H9 (cell line): ENCODE results near the gene ATG13. TPM values are rescaled to one million over a fixed set of nuclear protein-coding genes. Genes with fewer than 3 reads are reported as not detected.

Experiments used
- DNase-seq: peaks from one replicate; pipeline ENCODE4 v3.0.0-alpha.2; 2017
- H2AFZ ChIP-seq: one replicate; pipeline ENCODE4 v1.6.1; 2013; ENCODE audit warnings: mild to moderate bottlenecking, low read length, control low read depth, moderate library complexity
- H2AK5ac ChIP-seq: 2 replicates; pipeline ENCODE4 v1.6.1; 2013; ENCODE audit warnings: low read length, control low read depth, mixed read lengths; ENCODE audit not compliant: insufficient read length
- H2BK120ac ChIP-seq: one replicate; pipeline ENCODE4 v1.6.1; 2013; ENCODE audit warnings: low read depth, mild to moderate bottlenecking, low read length, control low read depth, inconsistent platforms; ENCODE audit not compliant: poor library complexity, severe bottlenecking
- H2BK12ac ChIP-seq: 2 replicates; pipeline ENCODE4 v1.6.1; 2013; ENCODE audit warnings: low read length, control low read depth, mixed read lengths, low read depth; ENCODE audit not compliant: insufficient read length
- H2BK15ac ChIP-seq: 2 replicates; pipeline ENCODE4 v1.6.1; 2013; ENCODE audit warnings: low read depth, low read length, control low read depth
- H2BK20ac ChIP-seq: one replicate; pipeline ENCODE4 v1.6.1; 2013; ENCODE audit warnings: low read depth, mild to moderate bottlenecking, low read length, control low read depth, inconsistent platforms; ENCODE audit not compliant: poor library complexity, severe bottlenecking
- H2BK5ac ChIP-seq: 2 replicates; pipeline ENCODE4 v1.6.1; 2013; ENCODE audit warnings: low read length, control low read depth, mixed read lengths; ENCODE audit not compliant: insufficient read length
- H3K14ac ChIP-seq: 2 replicates; pipeline ENCODE4 v1.6.1; 2013; ENCODE audit warnings: low read length, control low read depth; ENCODE audit not compliant: insufficient read depth
- H3K18ac ChIP-seq: 2 replicates; pipeline ENCODE4 v1.6.1; 2013; ENCODE audit warnings: low read depth, mild to moderate bottlenecking, mixed read lengths, low read length, control low read depth; ENCODE audit not compliant: insufficient read length
- H3K23ac ChIP-seq: 2 replicates; pipeline ENCODE4 v1.6.1; 2013; ENCODE audit warnings: low read length, control low read depth, mixed read lengths, low read depth; ENCODE audit not compliant: insufficient read length
- H3K23me2 ChIP-seq: 2 replicates; pipeline ENCODE4 v1.6.1; 2013; ENCODE audit warnings: low read depth, mild to moderate bottlenecking, mixed read lengths, low read length, control low read depth; ENCODE audit not compliant: insufficient read length, poor library complexity, severe bottlenecking
- H3K27ac ChIP-seq: 2 replicates; pipeline ENCODE4 v1.5.1; 2013; ENCODE audit warnings: low read length, control low read depth, mixed read lengths, low read depth; ENCODE audit not compliant: insufficient read length
- H3K27me3 ChIP-seq: 2 replicates; pipeline ENCODE4 v1.6.1; 2013; ENCODE audit warnings: low read length, control low read depth, inconsistent platforms; ENCODE audit not compliant: insufficient read depth
- H3K4ac ChIP-seq: 2 replicates; pipeline ENCODE4 v1.6.1; 2013; ENCODE audit warnings: low read depth, mild to moderate bottlenecking, control low read depth, inconsistent platforms, low read length, moderate library complexity
- H3K4me1 ChIP-seq: 2 replicates; pipeline ENCODE4 v1.6.1; 2013; ENCODE audit warnings: low read length, control low read depth, inconsistent platforms; ENCODE audit not compliant: insufficient read depth
- H3K4me2 ChIP-seq: 2 replicates; pipeline ENCODE4 v1.6.1; 2013; ENCODE audit warnings: low read length, control low read depth, mixed read lengths; ENCODE audit not compliant: insufficient read length, insufficient read depth
- H3K56ac ChIP-seq: 2 replicates; pipeline ENCODE4 v1.6.1; 2013; ENCODE audit warnings: low read depth, mild to moderate bottlenecking, mixed read lengths, low read length, control low read depth; ENCODE audit not compliant: insufficient read length
- H3K79me1 ChIP-seq: 2 replicates; pipeline ENCODE4 v1.6.1; 2013; ENCODE audit warnings: low read depth, mild to moderate bottlenecking, moderate library complexity, low read length, control low read depth, inconsistent platforms; ENCODE audit not compliant: insufficient read depth, poor library complexity, severe bottlenecking
- H3K79me2 ChIP-seq: 2 replicates; pipeline ENCODE4 v1.6.1; 2013; ENCODE audit warnings: low read length, control low read depth, inconsistent platforms; ENCODE audit not compliant: insufficient read depth
- H3K9ac ChIP-seq: 2 replicates; pipeline ENCODE4 v1.6.1; 2013; ENCODE audit warnings: low read length, control low read depth, mixed read lengths; ENCODE audit not compliant: insufficient read length; ENCODE audit errors: extremely low read depth
- H3K9me3 ChIP-seq: one replicate; pipeline ENCODE4 v1.6.1; 2013; ENCODE audit warnings: low read depth, low read length, inconsistent platforms; ENCODE audit not compliant: control insufficient read depth
- H3T11ph ChIP-seq: one replicate; pipeline ENCODE4 v1.6.1; 2013; ENCODE audit warnings: mild to moderate bottlenecking, low read length, control low read depth, inconsistent platforms
- H4K20me1 ChIP-seq: one replicate; pipeline ENCODE4 v1.6.1; 2013; ENCODE audit not compliant: control insufficient read depth, insufficient read length, insufficient read depth
- H4K5ac ChIP-seq: 2 replicates; pipeline ENCODE4 v1.6.1; 2013; ENCODE audit warnings: low read depth, mild to moderate bottlenecking, mixed read lengths, low read length, control low read depth; ENCODE audit not compliant: insufficient read length
- H4K8ac ChIP-seq: replicated peaks from 2 replicates; pipeline ENCODE4 v1.6.1; 2013; ENCODE audit warnings: low read length, control low read depth, mixed read lengths, low read depth; ENCODE audit not compliant: insufficient read length
- H4K91ac ChIP-seq: 2 replicates; pipeline ENCODE4 v1.6.1; 2013; ENCODE audit warnings: low read depth, mild to moderate bottlenecking, moderate library complexity, mixed read lengths, low read length, control low read depth; ENCODE audit not compliant: insufficient read length
- H3K27ac Mint-ChIP-seq, 3 experiments: 2 replicates in 2 of 3; 3 replicates in 1 of 3; pipeline ENCODE4 v1.8.0; 2020 to 2021; ENCODE audit warnings: mixed read lengths in 3 of 3, mild to moderate bottlenecking in 1 of 3, moderate library complexity in 1 of 3
- H3K27me3 Mint-ChIP-seq: 2 replicates; pipeline ENCODE4 v1.8.0; 2021; ENCODE audit warnings: low read depth, mild to moderate bottlenecking, moderate library complexity, mixed read lengths
- H3K36me3 Mint-ChIP-seq, 3 experiments: 2 replicates in 2 of 3; 3 replicates in 1 of 3; pipeline ENCODE4 v1.8.0; 2020 to 2021; ENCODE audit warnings: low read depth in 3 of 3, mixed read lengths in 3 of 3; ENCODE audit not compliant: insufficient read depth in 1 of 3
- H3K4me1 Mint-ChIP-seq, 2 experiments: 2 replicates each; pipeline ENCODE4 v1.8.0; 2020; ENCODE audit warnings: mixed read lengths in 2 of 2
- H3K4me3 Mint-ChIP-seq, 2 experiments: 2 replicates in 1 of 2; 3 replicates in 1 of 2; pipeline ENCODE4 v1.8.0; 2020 to 2021; ENCODE audit warnings: mild to moderate bottlenecking in 2 of 2, mixed read lengths in 2 of 2, moderate library complexity in 1 of 2
- H3K9me3 Mint-ChIP-seq, 2 experiments: 2 replicates in 1 of 2; 3 replicates in 1 of 2; pipeline ENCODE4 v1.8.0; 2020; ENCODE audit warnings: mild to moderate bottlenecking in 2 of 2, mixed read lengths in 2 of 2, moderate library complexity in 1 of 2
- CTCF ChIP-seq: fragments of 200-600 bp; sonication (generic); conservative IDR thresholded peaks from 3 replicates; pipeline ENCODE4 v1.8.0; 2021; ENCODE audit warnings: antibody characterized with exemption, mild to moderate bottlenecking
- WGBS: extraction: QIAGEN DNeasy Blood & Tissue Kit; methylation state at CpG from one replicate; pipeline ENCODE4 v1.1.7; 2013; ENCODE audit warnings: missing lambda C conversion rate, low lambda C conversion rate, mixed read lengths; ENCODE audit not compliant: insufficient read length; ENCODE audit errors: extremely low coverage; 5-methylcytosine and 5-hydroxymethylcytosine counted together
- total RNA-seq: library from RNA; stranded (reverse); gene quantifications from 2 replicates; pipeline ENCODE4 v1.2.1, GENCODE V29; 2021

ATG13 gene
- total RNA-seq, 1 experiment from 2014 or later, result 79.1 TPM

GRCh38 chr11:46612326-46612725 is 5.0 kb upstream of the ATG13 start:
- Histone ChIP-seq H4K20me1 (no peaks in the 10 kb centered on the region), H4K91ac (no peak overlapping the region), H3K9me3 (no peaks in the 10 kb centered on the region), H2BK5ac (no peak overlapping the region), H3K4me1 (no peaks in the 10 kb centered on the region), H2BK15ac (no peak overlapping the region), H3K4me2 (no peak overlapping the region), H3K18ac (no peak overlapping the region), H3K79me2 (no peaks in the 10 kb centered on the region), H4K5ac (no peak overlapping the region), H2AFZ (no peak overlapping the region), H3K4ac (no peak overlapping the region), H3K56ac (no peak overlapping the region), H2BK120ac (no peak overlapping the region), H3K79me1 (no peaks in the 10 kb centered on the region), H2AK5ac (no peak overlapping the region), H3T11ph (no peak overlapping the region), H3K23ac (no peak overlapping the region), H3K14ac (no peak overlapping the region), H3K23me2 (peaks cover 4% of the 10 kb centered on the region), H2BK12ac (no peak overlapping the region), H4K8ac (no peak overlapping the region), H2BK20ac (no peak overlapping the region), H3K27me3 (no peaks in the 10 kb centered on the region), H3K27ac (no peak overlapping the region), H3K9ac (no peak overlapping the region)
- no peak for DNase-seq
- Mint-ChIP-seq H3K4me3 (no peak overlapping the region), H3K4me1 (peaks cover 11 to 12% of the 10 kb centered on the region in 2 experiments), H3K9me3 (no peaks in the 10 kb centered on the region), H3K36me3 (no peaks in the 10 kb centered on the region), H3K27ac (no peak overlapping the region), H3K27me3 (no peaks in the 10 kb centered on the region)
- no CpG with 5 or more reads among the region's 2 CpGs for WGBS
- no peak for TF ChIP-seq CTCF
